ENCODE data around the gene CBS.

CBS gene

GRCh38 chr21:43004926-43005325 lies 70.7 kb downstream of the CBS start:
- H3K27ac ChIP-seq (ENCODE audit: low read depth, low read length): no peak overlapping the region
- H3K36me3 ChIP-seq (ENCODE audit: control insufficient read depth, insufficient read depth, low read length): peaks cover 30% of the 10 kb centered on the region
- H3K4me1 ChIP-seq (ENCODE audit: control insufficient read depth, insufficient read depth, low read length): peaks cover 6% of the 10 kb centered on the region; the same call in 1 of the 2 replicates
- no peak overlapping the region for H3K4me3 ChIP-seq (ENCODE audit: low read depth, low read length)
- H3K27me3 ChIP-seq (ENCODE audit: control insufficient read depth, insufficient read depth, low read length): no peaks in the 10 kb centered on the region
- H3K9ac ChIP-seq (ENCODE audit: low read depth, low read length): no peak overlapping the region
- H3K9me3 ChIP-seq (ENCODE audit: control insufficient read depth, insufficient read depth, low read length): peaks cover 4% of the 10 kb centered on the region; the same call in 1 of the 2 replicates
